GM23338 (cell line): ENCODE measurements around the gene PAGR1. TPM values are rescaled to one million over a fixed set of nuclear protein-coding genes. Genes with fewer than 3 reads are reported as not detected.

Experiments used
- ATAC-seq: fragments of 200-7000 bp; cut with Tn5 transposase; 3 replicates; pipeline ENCODE4 v1.9.1; 2020
- DNase-seq: peaks from one replicate; pipeline ENCODE4 v3.0.0-alpha.2; 2015; ENCODE audit warnings: low spot score
- H2AFZ ChIP-seq: fragments of 200-600 bp; sonication (generic); 2 replicates; pipeline ENCODE4 v1.8.0; 2016; ENCODE audit warnings: antibody characterized with exemption, mild to moderate bottlenecking, moderate library complexity
- H3F3A ChIP-seq: fragments of 200-600 bp; sonication (generic); replicated peaks from 2 replicates; pipeline ENCODE4 v1.8.0; 2017; ENCODE audit warnings: antibody characterized with exemption, mixed run types, low read depth
- H3K27ac ChIP-seq: fragments of 200-600 bp; sonication (generic); 2 replicates; pipeline ENCODE4 v1.6.1; 2016; ENCODE audit warnings: low read depth
- H3K27me3 ChIP-seq: fragments of 200-600 bp; sonication (generic); 2 replicates; pipeline ENCODE4 v1.8.0; 2016; ENCODE audit warnings: mild to moderate bottlenecking, mixed run types, moderate library complexity; ENCODE audit not compliant: insufficient read depth
- H3K36me3 ChIP-seq: fragments of 200-600 bp; sonication (generic); 2 replicates; pipeline ENCODE4 v1.8.0; 2016; ENCODE audit warnings: mild to moderate bottlenecking; ENCODE audit not compliant: insufficient read depth
- H3K4me1 ChIP-seq: fragments of 200-600 bp; sonication (generic); 2 replicates; pipeline ENCODE4 v1.8.0; 2016; ENCODE audit warnings: mild to moderate bottlenecking, moderate library complexity; ENCODE audit not compliant: insufficient read depth
- H3K4me2 ChIP-seq: fragments of 200-600 bp; sonication (generic); 2 replicates; pipeline ENCODE4 v1.7.1; 2017; ENCODE audit warnings: mixed run types
- H3K4me3 ChIP-seq: fragments of 200-600 bp; sonication (generic); 2 replicates; pipeline ENCODE4 v1.6.1; 2016; ENCODE audit warnings: mixed run types
- H3K79me2 ChIP-seq: fragments of 200-600 bp; sonication (generic); replicated peaks from 2 replicates; pipeline ENCODE4 v1.8.0; 2017; ENCODE audit warnings: mild to moderate bottlenecking; ENCODE audit not compliant: insufficient read depth
- H3K9me2 ChIP-seq: fragments of 200-600 bp; sonication (generic); 2 replicates; pipeline ENCODE4 v1.8.0; 2017; ENCODE audit not compliant: insufficient read depth
- H4K20me1 ChIP-seq: fragments of 200-600 bp; sonication (generic); replicated peaks from 2 replicates; pipeline ENCODE4 v1.8.0; 2017; ENCODE audit warnings: mild to moderate bottlenecking; ENCODE audit not compliant: insufficient read depth
- H3K27ac Mint-ChIP-seq: 2 replicates; pipeline ENCODE4 v1.8.0; 2020; ENCODE audit warnings: inconsistent platforms, mild to moderate bottlenecking, moderate library complexity, mixed read lengths
- H3K27me3 Mint-ChIP-seq: 3 replicates; pipeline ENCODE4 v1.8.0; 2022; ENCODE audit warnings: low read depth, mild to moderate bottlenecking, moderate library complexity, mixed read lengths, inconsistent platforms; ENCODE audit not compliant: insufficient read depth, poor library complexity
- H3K36me3 Mint-ChIP-seq: 3 replicates; pipeline ENCODE4 v1.8.0; 2021; ENCODE audit warnings: low read depth, mild to moderate bottlenecking, inconsistent platforms, moderate library complexity, mixed read lengths
- H3K4me1 Mint-ChIP-seq: 3 replicates; pipeline ENCODE4 v1.8.0; 2020; ENCODE audit warnings: mild to moderate bottlenecking, inconsistent platforms, mixed read lengths
- H3K4me3 Mint-ChIP-seq: 3 replicates; pipeline ENCODE4 v1.8.0; 2021; ENCODE audit warnings: moderate library complexity, mild to moderate bottlenecking, inconsistent platforms, mixed read lengths
- H3K9me3 Mint-ChIP-seq: 3 replicates; pipeline ENCODE4 v1.8.0; 2020; ENCODE audit warnings: moderate library complexity, mild to moderate bottlenecking, inconsistent platforms, mixed read lengths
- CREB1 ChIP-seq: fragments of 250-450 bp; sonication (Bioruptor Pico); IDR thresholded peaks from 2 replicates; pipeline ENCODE4 v1.5.0; 2020; ENCODE audit warnings: low read depth, mild to moderate bottlenecking, moderate library complexity
- EZH2 ChIP-seq: fragments of 200-600 bp; sonication (generic); IDR thresholded peaks from one replicate; pipeline ENCODE4 v1.8.0; 2017; ENCODE audit warnings: antibody characterized with exemption, mild to moderate bottlenecking, low read depth; ENCODE audit not compliant: unreplicated experiment
- EZH2phosphoT487 ChIP-seq: fragments of 200-600 bp; sonication (generic); IDR thresholded peaks from one replicate; pipeline ENCODE4 v1.8.1; 2018; ENCODE audit warnings: antibody characterized with exemption; ENCODE audit not compliant: unreplicated experiment
- JUNB ChIP-seq: IDR thresholded peaks from one replicate; pipeline ENCODE4 v1.6.1; 2016; ENCODE audit warnings: antibody characterized with exemption; ENCODE audit not compliant: unreplicated experiment
- NANOG ChIP-seq: IDR thresholded peaks from 2 replicates; pipeline ENCODE4 v1.6.1; 2016; ENCODE audit warnings: antibody characterized with exemption, borderline replicate concordance
- POLR2AphosphoS5 ChIP-seq: IDR thresholded peaks from 2 replicates; pipeline ENCODE4 v1.6.1; 2016; ENCODE audit warnings: antibody characterized with exemption, low read depth
- STAT1 ChIP-seq: IDR thresholded peaks from one replicate; pipeline ENCODE4 v1.6.1; 2016; ENCODE audit warnings: antibody characterized with exemption; ENCODE audit not compliant: unreplicated experiment
- ZNF114 ChIP-seq: fragments of 250-450 bp; sonication (Bioruptor Pico); IDR thresholded peaks from 2 replicates; pipeline ENCODE4 v1.5.0; 2020; ENCODE audit warnings: mild to moderate bottlenecking, moderate library complexity
- ZNF331 ChIP-seq: fragments of 250-450 bp; sonication (Bioruptor Pico); IDR thresholded peaks from 2 replicates; pipeline ENCODE4 v1.5.0; 2020; ENCODE audit warnings: low read depth, mild to moderate bottlenecking, moderate library complexity
- polyA plus RNA-seq: library from polyadenylated mRNA; unstranded; fragments of >200 nt; fragmentation: Nextera tagmentation; extraction: Ambion mirVana; gene quantifications from 2 replicates; pipeline ENCODE4 v1.2.1, GENCODE V29; 2016
- total RNA-seq: library from RNA; depleted of rRNA; stranded (reverse); fragments of >200 nt; shearing (Covaris generic); gene quantifications from 2 replicates; pipeline ENCODE4 v1.2.3, GENCODE V29; 2014
- TF ChIP-seq, protein P1 (sequence below): fragments of 250-450 bp; sonication (Bioruptor Pico); IDR thresholded peaks from 2 replicates; pipeline ENCODE4 v1.5.0; 2020; ENCODE audit warnings: mild to moderate bottlenecking, moderate library complexity
- TF ChIP-seq, protein P2 (sequence below): IDR thresholded peaks from 2 replicates; pipeline ENCODE4 v1.6.1; 2016; ENCODE audit warnings: antibody characterized with exemption
- TF ChIP-seq, protein P3 (sequence below): IDR thresholded peaks from one replicate; pipeline ENCODE4 v1.6.1; 2018; ENCODE audit warnings: antibody characterized with exemption; ENCODE audit not compliant: unreplicated experiment
- TF ChIP-seq, protein P4 (sequence below), 2 experiments: fragments of 200-600 bp in 1 of 2; sonication (generic) in 1 of 2; conservative IDR thresholded peaks; 2 replicates each; pipeline versions ENCODE4 v1.5.1 to v1.6.1; 2016 to 2017; ENCODE audit warnings: antibody characterized with exemption in 2 of 2, low read depth in 2 of 2, mild to moderate bottlenecking in 2 of 2, moderate library complexity in 1 of 2

The PAGR1 gene
- total and polyA plus RNA-seq, 2 experiments from 2014 or later: 67.6 to 78.7 TPM

DNA sequence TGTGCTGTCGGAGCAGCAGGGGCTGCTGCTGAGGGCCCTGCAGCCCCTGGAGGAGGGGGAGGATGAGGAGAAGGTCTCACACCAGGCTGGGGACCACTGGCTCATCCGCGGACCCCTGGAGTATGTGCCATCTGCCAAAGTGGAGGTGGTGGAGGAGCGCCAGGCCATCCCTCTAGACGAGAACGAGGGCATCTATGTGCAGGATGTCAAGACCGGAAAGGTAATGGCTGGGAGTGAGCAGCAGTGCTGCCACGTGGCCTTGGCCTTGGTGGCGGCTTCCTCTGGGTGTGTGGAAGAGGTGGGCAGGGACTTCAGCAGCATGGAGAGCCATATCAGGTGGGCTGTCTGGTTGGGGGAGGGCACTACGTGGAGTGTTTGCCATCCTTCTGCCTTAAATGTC, 24.3 kb downstream of the PAGR1 start:
- Histone ChIP-seq H2AFZ (no peak overlapping the region), H4K20me1 (no peaks in the 10 kb centered on the region), H3K27me3 (no peaks in the 10 kb centered on the region), H3K4me1 (no peaks in the 10 kb centered on the region), H3F3A (no peaks in the 10 kb centered on the region), H3K79me2 (no peaks in the 10 kb centered on the region), H3K4me2 (no peak overlapping the region), H3K27ac (no peak overlapping the region), H3K4me3 (no peak overlapping the region), H3K36me3 (no peaks in the 10 kb centered on the region), H3K9me2 (no peaks in the 10 kb centered on the region)
- H3K4me1 Mint-ChIP-seq: no peaks in the 10 kb centered on the region; the same call in 2 of the 3 replicates
- DNase-seq (no peak), ATAC-seq (no peak)
- no peaks in the 10 kb centered on the region for H3K9me3 Mint-ChIP-seq
- peak overlapping the region; percentile 56; the same call in 1 of the 2 replicates for H3K27ac Mint-ChIP-seq
- H3K36me3 Mint-ChIP-seq: no peaks in the 10 kb centered on the region
- no peak for TF ChIP-seq EZH2
- TF ChIP-seq STAT1: no peak
- TF ChIP-seq, protein P1, sequence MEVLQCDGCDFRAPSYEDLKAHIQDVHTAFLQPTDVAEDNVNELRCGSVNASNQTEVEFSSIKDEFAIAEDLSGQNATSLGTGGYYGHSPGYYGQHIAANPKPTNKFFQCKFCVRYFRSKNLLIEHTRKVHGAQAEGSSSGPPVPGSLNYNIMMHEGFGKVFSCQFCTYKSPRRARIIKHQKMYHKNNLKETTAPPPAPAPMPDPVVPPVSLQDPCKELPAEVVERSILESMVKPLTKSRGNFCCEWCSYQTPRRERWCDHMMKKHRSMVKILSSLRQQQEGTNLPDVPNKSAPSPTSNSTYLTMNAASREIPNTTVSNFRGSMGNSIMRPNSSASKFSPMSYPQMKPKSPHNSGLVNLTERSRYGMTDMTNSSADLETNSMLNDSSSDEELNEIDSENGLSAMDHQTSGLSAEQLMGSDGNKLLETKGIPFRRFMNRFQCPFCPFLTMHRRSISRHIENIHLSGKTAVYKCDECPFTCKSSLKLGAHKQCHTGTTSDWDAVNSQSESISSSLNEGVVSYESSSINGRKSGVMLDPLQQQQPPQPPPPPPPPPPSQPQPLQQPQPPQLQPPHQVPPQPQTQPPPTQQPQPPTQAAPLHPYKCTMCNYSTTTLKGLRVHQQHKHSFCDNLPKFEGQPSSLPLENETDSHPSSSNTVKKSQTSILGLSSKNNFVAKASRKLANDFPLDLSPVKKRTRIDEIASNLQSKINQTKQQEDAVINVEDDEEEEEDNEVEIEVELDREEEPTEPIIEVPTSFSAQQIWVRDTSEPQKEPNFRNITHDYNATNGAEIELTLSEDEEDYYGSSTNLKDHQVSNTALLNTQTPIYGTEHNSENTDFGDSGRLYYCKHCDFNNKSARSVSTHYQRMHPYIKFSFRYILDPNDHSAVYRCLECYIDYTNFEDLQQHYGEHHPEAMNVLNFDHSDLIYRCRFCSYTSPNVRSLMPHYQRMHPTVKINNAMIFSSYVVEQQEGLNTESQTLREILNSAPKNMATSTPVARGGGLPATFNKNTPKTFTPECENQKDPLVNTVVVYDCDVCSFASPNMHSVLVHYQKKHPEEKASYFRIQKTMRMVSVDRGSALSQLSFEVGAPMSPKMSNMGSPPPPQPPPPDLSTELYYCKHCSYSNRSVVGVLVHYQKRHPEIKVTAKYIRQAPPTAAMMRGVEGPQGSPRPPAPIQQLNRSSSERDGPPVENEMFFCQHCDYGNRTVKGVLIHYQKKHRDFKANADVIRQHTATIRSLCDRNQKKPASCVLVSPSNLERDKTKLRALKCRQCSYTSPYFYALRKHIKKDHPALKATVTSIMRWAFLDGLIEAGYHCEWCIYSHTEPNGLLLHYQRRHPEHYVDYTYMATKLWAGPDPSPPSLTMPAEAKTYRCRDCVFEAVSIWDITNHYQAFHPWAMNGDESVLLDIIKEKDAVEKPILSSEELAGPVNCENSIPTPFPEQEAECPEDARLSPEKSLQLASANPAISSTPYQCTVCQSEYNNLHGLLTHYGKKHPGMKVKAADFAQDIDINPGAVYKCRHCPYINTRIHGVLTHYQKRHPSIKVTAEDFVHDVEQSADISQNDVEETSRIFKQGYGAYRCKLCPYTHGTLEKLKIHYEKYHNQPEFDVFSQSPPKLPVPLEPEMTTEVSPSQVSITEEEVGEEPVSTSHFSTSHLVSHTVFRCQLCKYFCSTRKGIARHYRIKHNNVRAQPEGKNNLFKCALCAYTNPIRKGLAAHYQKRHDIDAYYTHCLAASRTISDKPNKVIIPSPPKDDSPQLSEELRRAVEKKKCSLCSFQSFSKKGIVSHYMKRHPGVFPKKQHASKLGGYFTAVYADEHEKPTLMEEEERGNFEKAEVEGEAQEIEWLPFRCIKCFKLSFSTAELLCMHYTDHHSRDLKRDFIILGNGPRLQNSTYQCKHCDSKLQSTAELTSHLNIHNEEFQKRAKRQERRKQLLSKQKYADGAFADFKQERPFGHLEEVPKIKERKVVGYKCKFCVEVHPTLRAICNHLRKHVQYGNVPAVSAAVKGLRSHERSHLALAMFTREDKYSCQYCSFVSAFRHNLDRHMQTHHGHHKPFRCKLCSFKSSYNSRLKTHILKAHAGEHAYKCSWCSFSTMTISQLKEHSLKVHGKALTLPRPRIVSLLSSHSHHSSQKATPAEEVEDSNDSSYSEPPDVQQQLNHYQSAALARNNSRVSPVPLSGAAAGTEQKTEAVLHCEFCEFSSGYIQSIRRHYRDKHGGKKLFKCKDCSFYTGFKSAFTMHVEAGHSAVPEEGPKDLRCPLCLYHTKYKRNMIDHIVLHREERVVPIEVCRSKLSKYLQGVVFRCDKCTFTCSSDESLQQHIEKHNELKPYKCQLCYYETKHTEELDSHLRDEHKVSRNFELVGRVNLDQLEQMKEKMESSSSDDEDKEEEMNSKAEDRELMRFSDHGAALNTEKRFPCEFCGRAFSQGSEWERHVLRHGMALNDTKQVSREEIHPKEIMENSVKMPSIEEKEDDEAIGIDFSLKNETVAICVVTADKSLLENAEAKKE (CRISPR knock-in tag): no peak
- TF ChIP-seq NANOG: no peak
- no peak for TF ChIP-seq EZH2phosphoT487
- no peak for TF ChIP-seq ZNF331 (CRISPR knock-in tag)
- no peak for TF ChIP-seq CREB1 (CRISPR knock-in tag)
- TF ChIP-seq, protein P2, sequence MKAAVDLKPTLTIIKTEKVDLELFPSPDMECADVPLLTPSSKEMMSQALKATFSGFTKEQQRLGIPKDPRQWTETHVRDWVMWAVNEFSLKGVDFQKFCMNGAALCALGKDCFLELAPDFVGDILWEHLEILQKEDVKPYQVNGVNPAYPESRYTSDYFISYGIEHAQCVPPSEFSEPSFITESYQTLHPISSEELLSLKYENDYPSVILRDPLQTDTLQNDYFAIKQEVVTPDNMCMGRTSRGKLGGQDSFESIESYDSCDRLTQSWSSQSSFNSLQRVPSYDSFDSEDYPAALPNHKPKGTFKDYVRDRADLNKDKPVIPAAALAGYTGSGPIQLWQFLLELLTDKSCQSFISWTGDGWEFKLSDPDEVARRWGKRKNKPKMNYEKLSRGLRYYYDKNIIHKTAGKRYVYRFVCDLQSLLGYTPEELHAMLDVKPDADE: no peak
- no peak for TF ChIP-seq ZNF114
- TF ChIP-seq, protein P3, sequence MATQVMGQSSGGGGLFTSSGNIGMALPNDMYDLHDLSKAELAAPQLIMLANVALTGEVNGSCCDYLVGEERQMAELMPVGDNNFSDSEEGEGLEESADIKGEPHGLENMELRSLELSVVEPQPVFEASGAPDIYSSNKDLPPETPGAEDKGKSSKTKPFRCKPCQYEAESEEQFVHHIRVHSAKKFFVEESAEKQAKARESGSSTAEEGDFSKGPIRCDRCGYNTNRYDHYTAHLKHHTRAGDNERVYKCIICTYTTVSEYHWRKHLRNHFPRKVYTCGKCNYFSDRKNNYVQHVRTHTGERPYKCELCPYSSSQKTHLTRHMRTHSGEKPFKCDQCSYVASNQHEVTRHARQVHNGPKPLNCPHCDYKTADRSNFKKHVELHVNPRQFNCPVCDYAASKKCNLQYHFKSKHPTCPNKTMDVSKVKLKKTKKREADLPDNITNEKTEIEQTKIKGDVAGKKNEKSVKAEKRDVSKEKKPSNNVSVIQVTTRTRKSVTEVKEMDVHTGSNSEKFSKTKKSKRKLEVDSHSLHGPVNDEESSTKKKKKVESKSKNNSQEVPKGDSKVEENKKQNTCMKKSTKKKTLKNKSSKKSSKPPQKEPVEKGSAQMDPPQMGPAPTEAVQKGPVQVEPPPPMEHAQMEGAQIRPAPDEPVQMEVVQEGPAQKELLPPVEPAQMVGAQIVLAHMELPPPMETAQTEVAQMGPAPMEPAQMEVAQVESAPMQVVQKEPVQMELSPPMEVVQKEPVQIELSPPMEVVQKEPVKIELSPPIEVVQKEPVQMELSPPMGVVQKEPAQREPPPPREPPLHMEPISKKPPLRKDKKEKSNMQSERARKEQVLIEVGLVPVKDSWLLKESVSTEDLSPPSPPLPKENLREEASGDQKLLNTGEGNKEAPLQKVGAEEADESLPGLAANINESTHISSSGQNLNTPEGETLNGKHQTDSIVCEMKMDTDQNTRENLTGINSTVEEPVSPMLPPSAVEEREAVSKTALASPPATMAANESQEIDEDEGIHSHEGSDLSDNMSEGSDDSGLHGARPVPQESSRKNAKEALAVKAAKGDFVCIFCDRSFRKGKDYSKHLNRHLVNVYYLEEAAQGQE: no peak
- TF ChIP-seq JUNB: no peak
- TF ChIP-seq POLR2AphosphoS5: no peak
- TF ChIP-seq, protein P4, sequence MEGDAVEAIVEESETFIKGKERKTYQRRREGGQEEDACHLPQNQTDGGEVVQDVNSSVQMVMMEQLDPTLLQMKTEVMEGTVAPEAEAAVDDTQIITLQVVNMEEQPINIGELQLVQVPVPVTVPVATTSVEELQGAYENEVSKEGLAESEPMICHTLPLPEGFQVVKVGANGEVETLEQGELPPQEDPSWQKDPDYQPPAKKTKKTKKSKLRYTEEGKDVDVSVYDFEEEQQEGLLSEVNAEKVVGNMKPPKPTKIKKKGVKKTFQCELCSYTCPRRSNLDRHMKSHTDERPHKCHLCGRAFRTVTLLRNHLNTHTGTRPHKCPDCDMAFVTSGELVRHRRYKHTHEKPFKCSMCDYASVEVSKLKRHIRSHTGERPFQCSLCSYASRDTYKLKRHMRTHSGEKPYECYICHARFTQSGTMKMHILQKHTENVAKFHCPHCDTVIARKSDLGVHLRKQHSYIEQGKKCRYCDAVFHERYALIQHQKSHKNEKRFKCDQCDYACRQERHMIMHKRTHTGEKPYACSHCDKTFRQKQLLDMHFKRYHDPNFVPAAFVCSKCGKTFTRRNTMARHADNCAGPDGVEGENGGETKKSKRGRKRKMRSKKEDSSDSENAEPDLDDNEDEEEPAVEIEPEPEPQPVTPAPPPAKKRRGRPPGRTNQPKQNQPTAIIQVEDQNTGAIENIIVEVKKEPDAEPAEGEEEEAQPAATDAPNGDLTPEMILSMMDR (conservative IDR thresholded peaks at IDR 0.05; ENCODE audit: low read depth in 2 of 2): no peak
- peaks cover 6% of the 10 kb centered on the region for H3K27me3 Mint-ChIP-seq
- no peak overlapping the region for H3K4me3 Mint-ChIP-seq
